Measurements from ENCODE around the gene ZNF135. TPM values are rescaled to one million over a fixed set of nuclear protein-coding genes. Genes with fewer than 3 reads are reported as not detected.

ZNF135 gene
- total and polyA plus RNA-seq, 2 of the 13 experiments (the other 11 are each of a cell fraction or from before 2014, with no cell fraction given): not detected

- TF ChIP-seq ZBTB25 (CRISPR knock-in tag; IDR thresholded peaks at IDR 0.05) (0 out of 2 replicates have a peak, but pooled peaks have one; percentile 20), HNRNPK (IDR thresholded peaks at IDR 0.05; ENCODE audit: low read depth, low read length, poor library complexity, severe bottlenecking) (no peak), MIER3 (CRISPR knock-in tag; IDR thresholded peaks at IDR 0.05; ENCODE audit: borderline replicate concordance) (peak; percentile 27; the same call in 1 of the 2 replicates), E2F2 (CRISPR knock-in tag; IDR thresholded peaks at IDR 0.05; ENCODE audit: borderline replicate concordance) (no peak), MAF1 (CRISPR knock-in tag; IDR thresholded peaks at IDR 0.05; ENCODE audit: borderline replicate concordance) (no peak), CREM (IDR thresholded peaks at IDR 0.05) (no peak), CREM (CRISPR knock-in tag; IDR thresholded peaks at IDR 0.05) (no peak), SMARCC2 (IDR thresholded peaks at IDR 0.05) (no peak), ZNF564 (CRISPR knock-in tag; IDR thresholded peaks at IDR 0.05) (no peak), ZNF546 (CRISPR knock-in tag; conservative IDR thresholded peaks at IDR 0.05) (no peak), ZSCAN31 (CRISPR knock-in tag; IDR thresholded peaks at IDR 0.05; ENCODE audit: low read depth) (no peak), SRF (IDR thresholded peaks at IDR 0.05; ENCODE audit: low read depth, low read length) (no peak), NFKB2 (CRISPR knock-in tag; IDR thresholded peaks at IDR 0.05; ENCODE audit: borderline replicate concordance) (no peak), ATAD3A (CRISPR knock-in tag; IDR thresholded peaks at IDR 0.05) (no peak), SNRNP70 (IDR thresholded peaks at IDR 0.05; ENCODE audit: low read depth, low read length) (no peak), ZEB1 (IDR thresholded peaks at IDR 0.05; ENCODE audit: insufficient replicate concordance, low read depth) (no peak), KDM5A (IDR thresholded peaks at IDR 0.05; ENCODE audit: borderline replicate concordance, low read length) (no peak), ZNF646 (CRISPR knock-in tag; IDR thresholded peaks at IDR 0.05) (no peak), ZNF446 (CRISPR knock-in tag; IDR thresholded peaks at IDR 0.05) (no peak), GABPB1 (CRISPR knock-in tag; IDR thresholded peaks at IDR 0.05) (peak; percentile 48; the same call in 1 of the 2 replicates), PLSCR1 (CRISPR knock-in tag; IDR thresholded peaks at IDR 0.05; ENCODE audit: borderline replicate concordance) (no peak), CBFB (CRISPR knock-in tag; IDR thresholded peaks at IDR 0.05) (no peak)
These were observed 20.3 kb upstream of the ZNF135 start (continued) for GRCh38 chr19:58038688-58039204.

Data from HepG2 (cell line).